GM19035 (cell line): ENCODE results near the gene CD4.
"Not testable (repeated sequence)": the region's sequence is repeated elsewhere in the genome, so short reads cannot be mapped to it uniquely, and the experiment has no call there.

Experiments used
- ATAC-seq: cut with Tn5 transposase; IDR thresholded peaks from one replicate; pipeline ENCODE4 v1.9.1; 2021; ENCODE audit not compliant: unreplicated experiment

CD4 gene

DNA sequence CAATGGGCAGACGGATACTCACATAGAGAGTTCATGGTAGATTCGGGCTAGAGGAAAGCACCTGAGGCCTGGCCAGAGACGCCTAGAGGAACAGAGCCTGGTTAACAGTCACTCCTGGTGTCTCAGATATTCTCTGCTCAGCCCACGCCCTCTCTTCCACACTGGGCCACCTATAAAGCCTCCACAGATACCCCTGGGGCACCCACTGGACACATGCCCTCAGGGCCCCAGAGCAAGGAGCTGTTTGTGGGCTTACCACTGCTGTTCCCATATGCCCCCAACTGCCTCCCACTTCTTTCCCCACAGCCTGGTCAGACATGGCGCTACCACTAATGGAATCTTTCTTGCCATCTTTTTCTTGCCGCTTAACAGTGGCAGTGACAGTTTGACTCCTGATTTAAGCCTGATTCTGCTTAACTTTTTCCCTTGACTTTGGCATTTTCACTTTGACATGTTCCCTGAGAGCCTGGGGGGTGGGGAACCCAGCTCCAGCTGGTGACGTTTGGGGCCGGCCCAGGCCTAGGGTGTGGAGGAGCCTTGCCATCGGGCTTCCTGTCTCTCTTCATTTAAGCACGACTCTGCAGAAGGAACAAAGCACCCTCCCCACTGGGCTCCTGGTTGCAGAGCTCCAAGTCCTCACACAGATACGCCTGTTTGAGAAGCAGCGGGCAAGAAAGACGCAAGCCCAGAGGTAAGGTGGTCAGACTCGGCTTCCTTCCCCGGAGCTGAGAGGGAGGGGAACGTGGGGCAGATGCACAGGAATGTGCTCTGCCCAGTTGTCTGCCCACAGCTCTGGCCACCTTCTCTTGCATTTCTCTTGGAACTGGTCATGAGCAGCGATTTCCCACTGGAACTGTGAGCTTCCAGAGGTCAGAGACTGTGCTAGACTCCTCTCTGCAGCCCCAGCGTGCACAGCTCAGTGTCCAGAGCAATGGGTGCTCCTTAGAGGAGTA, at the start of gene CD4:
Gene CD4 (plus strand): TSS at position 557 of the 953 bp plus-strand sequence. CDS start 10,611 bp downstream, outside the sequence.
- ATAC-seq: no peak

DNA sequence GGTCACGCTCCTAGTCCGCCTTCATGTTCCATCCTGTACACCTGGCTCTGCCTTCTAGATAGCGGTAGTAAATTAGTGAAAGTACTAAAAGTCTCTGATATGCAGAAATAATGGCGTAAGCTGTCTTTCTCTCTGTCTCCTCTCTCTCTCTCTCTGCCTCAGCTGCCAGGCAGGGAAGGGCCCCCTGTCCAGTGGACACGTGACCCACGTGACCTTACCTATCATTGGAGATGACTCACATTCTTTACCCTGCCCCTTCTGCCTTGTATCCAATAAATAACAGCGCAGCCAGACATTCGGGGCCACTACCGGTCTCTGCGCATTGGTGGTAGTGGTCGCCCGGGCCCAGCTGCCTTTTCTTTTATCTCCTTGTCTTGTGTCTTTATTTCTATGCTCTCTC, 47.2 kb upstream of the CD4 start:
- ATAC-seq: not testable (repeated sequence)

DNA sequence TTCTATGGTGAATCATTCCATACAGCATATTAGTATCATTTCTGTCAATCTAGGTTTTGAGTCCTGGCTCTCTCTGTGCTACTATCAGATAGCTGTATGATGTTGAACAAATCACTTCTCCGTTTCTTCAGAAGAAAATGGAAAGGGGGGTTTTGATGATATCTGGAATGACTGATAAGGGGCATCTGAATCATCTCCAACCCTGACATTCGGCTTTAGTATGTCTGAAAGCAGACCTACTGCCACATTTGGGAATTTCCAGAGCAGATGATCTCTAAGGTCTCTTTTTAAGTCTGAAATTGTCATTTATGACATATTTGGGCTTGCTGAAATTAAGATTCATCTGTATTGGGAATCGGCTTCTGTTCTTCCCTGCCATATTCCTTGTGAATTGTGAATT, 46.5 kb upstream of the CD4 start:
- ATAC-seq: no peak

DNA sequence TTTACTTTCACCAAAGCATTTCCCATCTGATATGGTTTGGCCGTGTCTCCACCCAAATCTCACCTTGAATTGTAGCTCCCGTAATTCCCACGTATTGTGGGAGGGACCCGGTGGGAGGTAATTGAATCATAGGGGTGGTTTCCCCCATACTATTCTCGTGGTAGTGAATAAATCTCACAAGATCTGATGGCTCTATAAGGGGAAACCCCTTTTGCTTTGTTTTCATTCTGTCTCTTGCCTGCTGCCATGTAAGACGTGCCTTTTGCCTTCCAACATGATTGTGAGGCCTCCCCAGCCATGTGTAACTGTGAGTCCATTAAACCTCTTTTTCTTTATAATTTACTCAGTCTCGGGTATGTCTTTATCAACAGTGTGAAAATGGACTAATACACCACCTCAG, 46.0 kb upstream of the CD4 start:
- not testable (repeated sequence) for ATAC-seq

DNA sequence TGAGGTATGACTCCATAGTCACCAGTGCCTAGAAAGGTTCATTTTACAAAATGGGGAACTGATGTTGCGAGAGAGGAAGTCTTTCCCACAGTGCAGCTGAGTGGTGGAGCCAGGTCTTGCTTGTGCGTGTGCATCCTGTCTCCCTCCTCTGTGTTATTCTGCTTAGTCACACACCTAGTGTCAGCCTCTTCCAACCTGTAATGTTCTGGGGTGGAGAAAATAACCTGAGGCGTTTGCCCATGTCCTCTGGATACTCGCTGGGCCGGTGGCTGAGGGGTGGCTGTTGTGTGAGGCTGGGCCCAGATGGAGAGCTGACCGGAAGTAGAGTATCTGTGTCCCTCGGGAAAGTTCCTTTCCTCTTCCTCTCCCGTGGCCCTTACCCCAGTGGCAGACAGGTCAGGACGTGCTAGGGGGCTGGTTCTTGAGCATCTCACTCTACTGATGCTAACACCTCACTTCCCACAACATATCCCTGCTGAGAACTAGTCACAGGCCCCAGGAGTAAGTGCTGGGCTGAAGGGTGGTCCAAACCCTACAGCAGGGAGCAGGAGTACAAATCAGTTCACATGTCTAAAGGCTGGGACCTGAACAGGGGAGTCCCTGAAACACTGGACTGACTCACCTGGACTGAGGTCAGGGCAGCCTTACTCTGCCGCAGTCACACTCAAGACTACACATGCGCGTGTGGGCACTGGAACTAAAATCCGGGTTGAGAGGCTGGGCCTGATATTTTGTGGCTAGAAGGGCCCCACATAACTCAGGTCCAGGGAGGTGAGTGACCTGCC, 43.4 kb upstream of the CD4 start:
- ATAC-seq: no peak

DNA sequence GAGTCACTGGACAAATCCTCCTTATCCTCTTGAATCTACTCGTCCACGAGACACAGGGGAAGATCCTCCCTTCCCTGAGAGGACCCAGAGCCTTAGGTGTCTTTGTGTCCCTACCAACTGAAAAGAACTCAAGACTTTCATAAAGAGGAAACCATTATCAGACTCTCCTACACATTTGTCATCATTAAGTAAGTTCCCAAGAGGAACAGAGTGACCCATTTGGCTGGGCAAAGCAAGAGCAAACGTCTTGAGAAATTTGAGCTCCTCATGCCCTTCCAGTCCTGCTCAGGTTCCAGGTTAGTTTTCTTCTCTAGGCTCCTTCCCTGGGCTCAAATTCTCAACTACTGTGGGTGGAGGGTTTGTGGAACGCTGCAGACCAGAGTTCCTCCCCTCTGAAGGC, 42.1 kb upstream of the CD4 start:
- no peak for ATAC-seq

DNA sequence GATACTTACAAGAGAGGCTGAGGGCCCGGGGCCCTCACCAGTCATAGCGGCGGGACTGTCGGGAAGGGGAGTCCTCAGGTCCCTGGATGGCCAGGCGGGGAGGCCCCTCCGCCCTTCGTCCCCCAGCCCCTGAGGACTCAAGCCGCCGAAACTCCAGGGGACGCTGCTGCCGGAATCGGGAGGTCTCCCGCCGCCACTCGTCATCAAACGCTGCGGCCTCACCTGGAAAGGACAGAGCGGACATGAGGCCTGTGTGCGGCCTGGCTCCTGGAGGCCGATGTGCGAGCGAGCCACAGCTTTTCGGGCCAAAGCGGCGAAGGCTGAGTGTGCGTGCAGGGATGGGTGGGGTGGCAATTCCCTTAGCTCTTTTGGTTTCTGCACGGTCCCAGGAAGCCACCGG, 40.6 kb upstream of the CD4 start:
- ATAC-seq: no peak

DNA sequence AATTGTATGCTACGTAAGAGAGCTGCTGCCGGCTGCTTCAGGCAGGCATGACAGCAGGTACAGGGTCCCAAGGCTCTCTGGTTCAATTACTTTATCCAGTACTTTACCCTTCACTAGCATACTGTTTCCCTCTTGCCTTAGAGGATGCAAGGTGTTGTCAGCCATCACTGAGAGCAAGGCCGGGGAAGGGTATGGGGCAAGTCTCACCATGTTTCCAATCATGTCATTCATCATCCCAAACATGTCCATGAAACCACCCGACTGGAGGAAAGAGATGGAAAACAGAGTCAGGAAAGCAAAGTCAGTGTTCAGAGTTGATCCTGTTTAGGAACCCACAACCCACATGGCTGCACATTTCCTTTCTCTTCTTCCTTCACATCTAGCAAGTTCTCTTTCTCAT, 38.8 kb upstream of the CD4 start:
- ATAC-seq: no peak

DNA sequence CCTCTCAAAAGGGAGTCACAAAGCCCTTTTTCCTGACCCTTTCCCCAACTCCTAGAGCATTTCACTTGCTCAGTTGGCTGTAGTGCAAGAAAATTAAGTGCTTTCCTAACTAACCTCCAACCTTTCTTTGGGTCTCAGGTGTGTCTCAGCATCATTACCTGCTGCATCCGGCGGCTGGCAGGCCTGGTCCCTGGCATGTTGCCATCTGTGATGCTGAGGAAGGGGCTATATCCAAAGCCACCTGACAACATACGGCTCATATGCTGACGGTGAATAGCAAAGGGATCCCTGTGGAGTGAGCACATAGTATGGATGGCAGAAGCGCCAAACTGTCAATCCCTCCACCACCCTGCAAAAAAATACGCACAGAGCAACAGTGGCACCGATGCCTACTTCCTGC, 37.6 kb upstream of the CD4 start:
- no peak for ATAC-seq

DNA sequence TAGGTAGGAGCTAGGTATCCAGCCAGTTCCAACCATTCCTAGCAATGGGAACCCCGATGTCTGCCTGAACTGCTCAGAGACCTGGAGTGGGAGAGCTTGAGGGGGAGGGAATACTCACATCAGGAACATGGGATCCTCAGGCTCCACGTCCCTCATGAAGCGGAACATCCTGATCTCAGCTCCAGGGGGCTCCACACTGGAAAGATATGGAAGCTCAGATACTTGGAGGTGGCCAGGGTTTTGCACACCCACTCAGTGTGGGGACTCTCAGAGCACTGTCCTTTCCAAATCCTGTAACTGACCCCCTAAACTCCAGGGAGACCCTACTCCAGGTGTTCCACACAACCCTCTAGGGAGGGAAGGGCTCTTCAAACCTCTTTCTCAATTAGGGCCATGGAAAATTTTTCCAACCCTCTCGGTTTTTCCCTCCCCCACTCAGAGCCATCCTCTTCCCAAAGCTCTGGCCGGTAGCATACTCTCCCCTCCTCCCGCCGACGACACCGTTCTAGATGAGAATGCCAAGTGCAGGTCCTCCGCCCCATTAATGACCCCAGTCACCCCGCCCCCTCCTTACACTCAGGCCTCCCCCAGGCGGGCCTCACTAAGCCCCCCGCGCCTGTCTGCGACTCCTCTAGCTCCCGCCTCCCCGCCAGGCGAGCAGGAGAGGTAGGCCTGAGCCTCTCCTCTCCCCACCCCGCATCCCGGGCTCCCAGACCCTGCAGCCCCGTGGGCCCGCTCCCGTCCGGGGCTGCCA, 37.0 kb upstream of the CD4 start:
- ATAC-seq: no peak

DNA sequence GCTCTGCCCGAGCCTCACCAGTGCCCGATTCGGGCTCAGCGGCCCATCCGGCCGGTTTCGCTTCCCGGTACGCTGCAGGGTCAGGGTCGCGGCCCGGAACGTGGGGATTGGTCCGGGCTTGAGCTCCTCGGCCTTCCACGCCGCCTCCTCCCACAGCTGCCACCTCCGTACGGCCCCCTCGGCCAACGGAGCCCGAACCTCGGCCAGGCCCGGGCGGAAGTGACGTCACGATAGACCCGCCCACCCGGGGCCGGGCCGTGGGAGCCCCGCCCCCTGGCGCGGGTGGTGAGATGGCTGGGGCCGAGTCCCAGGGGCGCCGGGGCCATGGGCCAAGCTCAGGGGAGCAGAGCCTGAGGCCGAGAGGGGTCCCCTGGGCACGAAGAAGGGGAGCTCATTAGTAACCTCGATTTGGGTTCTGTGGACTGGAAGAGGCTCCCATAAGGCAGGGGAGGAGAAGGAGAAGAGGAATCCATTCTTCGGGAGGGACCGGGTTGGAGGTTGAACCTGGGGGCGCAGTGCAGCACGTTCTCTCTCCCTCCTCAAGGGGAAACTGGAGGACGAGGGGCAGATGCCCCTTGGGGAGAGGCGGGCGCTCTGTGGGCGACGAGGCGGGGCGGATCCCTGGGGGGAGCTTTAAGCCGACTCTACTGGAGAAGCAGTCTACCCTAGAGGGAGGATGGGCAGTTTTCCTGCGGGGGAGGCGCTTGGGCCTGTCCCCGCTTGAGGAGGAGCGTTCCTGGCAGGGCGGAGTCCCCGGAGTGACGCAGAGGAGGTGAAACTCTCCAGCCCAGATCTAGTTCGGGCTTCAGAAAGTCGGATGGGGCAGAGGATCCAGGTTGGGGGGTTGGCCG, 36.2 kb upstream of the CD4 start, which contains the start of gene MLF2:
Gene MLF2 (minus strand): TSS at position 221 of the 851 bp plus-strand sequence. CDS start 807 bp downstream, outside the sequence.
- ATAC-seq: peak; percentile 87

DNA sequence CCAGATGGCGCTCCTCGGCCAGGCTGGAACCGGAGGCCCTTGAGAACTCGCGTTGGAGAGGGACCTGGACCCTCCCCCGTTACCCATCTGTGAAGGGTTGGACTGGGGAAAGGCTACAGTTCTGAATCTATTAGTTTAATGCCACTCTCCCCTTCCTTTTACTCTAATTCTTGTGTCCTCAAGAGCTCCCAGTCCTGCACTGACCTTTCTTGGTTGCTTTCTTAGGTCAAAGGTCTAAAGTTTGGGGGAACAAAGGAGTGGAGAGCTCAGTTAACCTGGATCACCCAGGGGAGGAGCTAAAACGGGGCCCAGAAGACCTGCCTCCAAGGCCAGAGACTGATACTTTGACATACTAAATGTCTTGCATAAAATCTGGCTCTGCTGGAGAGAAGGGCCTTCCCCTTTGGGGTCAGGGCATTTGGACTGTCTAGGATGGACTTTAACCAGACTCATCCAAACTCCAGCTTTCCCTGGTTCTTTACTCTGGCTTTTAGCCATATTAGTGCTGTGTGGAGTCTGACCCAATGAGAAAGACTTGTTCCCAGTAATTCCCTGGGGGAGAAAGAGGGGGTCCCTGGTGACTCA, 35.5 kb upstream of the CD4 start:
- no peak for ATAC-seq

DNA sequence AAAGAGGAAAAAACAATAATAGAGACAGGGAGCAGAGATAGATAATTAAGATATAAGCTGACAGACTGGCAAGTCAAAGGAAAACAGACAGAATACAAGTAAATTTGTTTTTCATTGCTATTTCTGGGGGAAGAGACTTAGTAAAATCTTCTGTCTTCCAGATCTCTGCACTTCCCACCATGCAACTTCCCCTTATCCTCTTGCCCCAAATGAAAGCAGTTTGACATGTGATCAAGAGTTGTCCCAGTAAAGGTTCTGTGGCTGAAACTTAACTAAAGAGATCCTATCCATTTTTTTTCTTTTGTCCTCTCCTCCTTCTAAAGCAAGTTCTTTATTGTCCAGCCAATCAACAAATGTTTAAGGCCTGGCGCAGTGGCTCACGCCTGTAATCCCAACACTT, 34.9 kb upstream of the CD4 start:
- ATAC-seq: no peak

DNA sequence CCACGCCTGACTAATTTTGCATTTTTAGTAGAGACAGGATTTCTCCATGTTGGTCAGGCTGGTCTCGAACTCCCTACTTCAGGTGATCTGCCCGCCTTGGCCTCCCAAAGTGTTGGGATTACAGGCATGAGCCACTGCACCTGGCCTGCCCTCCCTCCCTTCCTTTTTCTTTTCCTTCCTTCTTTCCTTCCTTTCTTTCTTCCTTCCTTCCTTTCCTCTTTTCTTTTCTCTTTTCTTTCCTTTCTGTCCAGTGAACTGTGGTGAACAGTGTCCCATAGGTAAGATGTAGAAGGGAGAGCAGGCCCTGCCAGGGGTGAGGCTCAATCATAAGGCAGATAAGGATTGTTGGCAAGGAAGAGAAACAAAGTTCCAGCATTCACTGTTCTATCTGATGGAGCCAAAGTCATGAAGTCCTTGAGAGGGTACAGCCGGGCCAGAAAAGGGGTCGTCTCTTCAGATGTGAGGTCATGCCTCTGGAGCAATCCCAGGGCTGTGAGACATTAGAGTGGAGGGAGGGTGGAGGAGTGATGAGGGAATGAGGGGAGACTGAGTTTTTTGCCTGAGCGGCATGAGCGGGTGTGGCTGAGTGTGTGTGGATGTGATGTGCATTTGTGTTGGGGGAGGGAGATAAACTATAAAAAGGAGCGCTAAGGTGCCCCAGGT, 32.2 kb upstream of the CD4 start:
- no peak for ATAC-seq

DNA sequence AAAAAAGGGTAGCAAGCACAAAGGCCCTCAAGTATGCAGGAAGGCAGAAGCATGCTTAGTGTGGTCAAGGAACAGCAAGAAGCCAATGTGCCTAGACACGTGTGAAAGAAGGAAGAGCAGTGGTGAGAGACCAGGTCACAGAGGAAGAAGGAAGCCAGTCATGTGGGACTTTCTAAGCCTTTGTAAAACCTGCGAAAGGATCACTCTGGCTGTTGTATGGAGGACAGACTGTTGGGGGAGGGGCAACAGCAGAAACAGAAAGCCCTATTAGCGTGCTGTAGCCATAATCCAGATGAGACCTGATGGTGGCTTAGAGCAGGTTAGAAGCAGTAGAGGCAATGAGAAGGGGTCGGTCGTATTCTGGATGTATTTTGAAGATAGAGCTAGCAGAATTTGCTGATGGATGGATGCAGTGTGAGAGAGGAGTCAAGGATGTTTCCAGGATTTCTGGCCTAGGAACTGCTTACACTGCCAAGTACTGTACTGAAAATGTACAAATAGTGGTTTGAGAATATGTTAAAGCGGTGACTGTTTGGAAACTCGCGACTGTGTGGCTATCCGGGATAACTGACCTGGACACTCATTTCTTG, 30.7 kb upstream of the CD4 start:
- ATAC-seq: no peak

DNA sequence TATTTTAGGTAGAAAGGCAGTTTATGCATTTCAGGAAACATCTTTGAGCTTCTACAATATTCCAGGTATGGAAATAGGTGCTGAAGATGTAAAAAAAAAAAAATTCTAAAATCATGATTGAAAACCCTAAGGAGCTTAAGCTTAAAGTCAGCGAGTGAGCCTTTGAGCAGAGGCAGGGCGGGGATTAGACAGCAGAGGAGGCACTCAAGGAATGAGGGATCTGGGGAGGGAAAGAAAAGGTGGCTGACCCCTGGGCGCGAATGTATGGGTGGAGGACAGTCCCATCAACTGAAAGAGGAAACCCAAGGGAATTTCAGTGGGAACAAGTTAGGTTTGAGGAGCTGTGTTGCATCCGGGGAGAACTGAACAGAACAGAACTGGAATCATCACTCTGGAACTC, 29.6 kb upstream of the CD4 start:
- ATAC-seq: no peak

DNA sequence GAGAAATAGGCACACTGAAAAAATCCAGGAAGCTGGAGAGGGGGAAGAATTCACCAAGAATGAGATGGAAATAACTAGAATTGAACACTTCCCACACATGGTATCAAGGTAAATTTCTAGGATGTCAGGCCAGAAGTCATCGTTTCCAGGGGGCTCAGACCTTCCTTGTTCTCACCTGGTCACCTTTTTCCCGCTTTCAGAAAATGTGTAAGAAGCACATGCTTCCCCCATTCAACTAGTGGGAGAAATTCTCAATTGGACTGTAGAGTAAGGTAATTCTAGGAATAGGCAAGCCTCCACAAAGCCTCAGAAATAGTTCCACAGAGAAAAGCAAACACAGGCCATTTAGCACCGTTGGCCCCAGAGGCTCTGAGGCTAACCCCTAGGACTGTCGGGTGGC, 25.9 kb upstream of the CD4 start:
- ATAC-seq: no peak

DNA sequence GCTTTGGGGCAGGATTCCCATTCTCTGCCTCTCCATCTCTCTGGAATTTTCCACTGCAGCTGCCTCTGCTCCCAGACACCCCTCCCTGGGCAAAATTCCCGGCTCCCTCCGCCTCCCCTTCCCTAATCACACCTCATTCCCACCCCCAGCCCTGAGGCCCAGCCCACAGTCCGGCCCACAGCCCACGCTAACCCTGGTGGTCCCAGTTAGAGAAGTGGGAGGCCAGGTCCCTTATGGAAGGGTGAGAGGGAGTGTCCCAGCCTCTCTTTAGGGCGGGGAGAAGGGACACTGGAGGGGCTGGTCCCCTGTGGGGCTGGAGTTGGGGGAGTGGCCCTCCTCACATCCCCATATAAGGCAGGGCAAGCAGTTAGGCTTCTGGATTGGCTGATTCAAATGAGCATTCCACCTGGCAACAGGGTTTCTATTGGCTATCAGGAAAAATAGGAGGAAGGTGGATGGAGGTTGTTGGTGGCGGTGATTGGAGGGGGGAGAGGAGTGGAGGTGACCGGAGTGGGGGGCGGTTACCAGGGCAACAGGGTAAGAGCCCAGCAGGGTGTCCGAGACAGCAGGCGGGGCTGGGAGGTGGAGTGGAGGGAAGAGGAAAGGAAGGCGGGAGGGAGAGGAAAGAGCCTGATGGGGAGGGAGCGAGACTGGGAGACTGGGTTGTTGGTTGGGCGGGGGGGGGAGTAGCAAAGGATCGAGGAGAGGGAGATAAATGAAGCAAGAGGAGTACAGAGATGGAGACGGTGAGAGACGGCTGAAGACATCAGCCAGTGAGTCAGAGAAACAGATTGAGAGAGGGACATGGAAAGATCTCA, 25.1 kb upstream of the CD4 start:
- ATAC-seq: peak; percentile 68
